ENCODE results near the gene SHTN1. TPM values are rescaled to one million over a fixed set of nuclear protein-coding genes. Genes with fewer than 3 reads are reported as not detected.
A peak's percentile ranks its signal among the peaks of the same experiment; 100 is the strongest.

The SHTN1 gene
- total and polyA plus RNA-seq, 2 donors (not counting 3 experiments of a cell fraction or from before 2014, with no cell fraction given) = 4.8 to 36.5 TPM

DNA sequence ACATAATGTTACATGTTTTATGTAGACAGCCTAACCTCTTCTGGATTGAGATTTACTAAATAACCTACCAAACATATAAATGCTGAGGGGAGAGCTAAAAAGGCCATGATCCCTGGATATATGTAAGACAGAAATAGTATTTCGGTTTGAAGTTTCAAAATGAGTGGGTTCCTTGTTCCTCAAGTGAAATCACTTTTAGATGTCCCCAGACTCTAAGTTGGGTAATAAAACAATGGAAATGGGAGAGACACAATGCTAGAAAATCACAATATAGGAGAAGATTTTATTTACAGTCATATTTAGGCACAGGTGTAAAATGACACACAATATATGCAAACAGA lies 56.5 kb downstream of the SHTN1 start:
- ChIA-PET POLR2A (no interaction called here), CTCF (interaction anchor here (1.0 to 2.6 kb wide), 7 partner anchors 17 to 62 kb away, joined by 3 to 20 read pairs (median 3); no protein-coding TSS in a partner anchor)
- dilution Hi-C loops (cut with MboI; ENCODE audit: extremely low pct_ligation_motif_present, low sequenced_read_pairs) (no loop called here), intact Hi-C loops (cut with micrococcal nuclease) (loop anchor here (1.0 to 5.0 kb wide), 4 partner anchors 26 to 219 kb away; partner anchors contain the start of genes ENO4 and VAX1)
- BruUV-seq (replicated peaks) = no TSS peak
- Histone ChIP-seq H3K9me1 (replicated peaks; ENCODE audit: control insufficient read depth, extremely low read depth, insufficient read depth, low read length) (no peaks in the 10 kb centered on the region), H3K79me2 (ENCODE audit: control insufficient read depth, insufficient read depth, low read length) (no peaks in the 10 kb centered on the region), H2AFZ (ENCODE audit: low read depth, low read length) (no peak overlapping the region), H3K36me3 (ENCODE audit: control insufficient read depth in 2 of 2, extremely low read depth in 1 of 2, insufficient read depth in 2 of 2, low read length in 2 of 2) (peaks cover 2 to 5% of the 10 kb centered on the region in 2 experiments), H3K9ac (replicated peaks; ENCODE audit: extremely low read depth, insufficient read depth, low read length) (no peak overlapping the region), H3K27ac (ENCODE audit: insufficient read depth, low read depth, low read length) (peak overlapping the region; percentile 88), H3K4me2 (ENCODE audit: insufficient read depth, low read length) (peak overlapping the region; percentile 79), H3K27me3 (ENCODE audit: control insufficient read depth in 2 of 2, insufficient read depth in 2 of 2, low read length in 2 of 2) (no peaks in the 10 kb centered on the region), H3K9me3 (replicated peaks; ENCODE audit: control insufficient read depth, insufficient read depth, low read length) (no peaks in the 10 kb centered on the region), H3K4me3 (replicated peaks in 1 of 3; ENCODE audit: insufficient read depth in 1 of 3, low read depth in 1 of 3, low read length in 3 of 3) (no peak overlapping the region), H4K20me1 (replicated peaks; ENCODE audit: control insufficient read depth, extremely low read depth, insufficient read depth, low read length) (no peaks in the 10 kb centered on the region), H3K4me1 (ENCODE audit: control insufficient read depth, extremely low read depth, insufficient read depth, low read length) (peaks cover 23% of the 10 kb centered on the region)
- DNase-seq (ENCODE audit: low read depth, low spot score) = no peak
- no peak for TF ChIP-seq MYC (IDR thresholded peaks at IDR 0.05; ENCODE audit: low read depth, low read length)
- no peak for TF ChIP-seq FOS (IDR thresholded peaks at IDR 0.05; ENCODE audit: borderline replicate concordance, insufficient read depth, low read length)
- no peak for TF ChIP-seq POLR2A (IDR thresholded peaks at IDR 0.05; ENCODE audit: low read depth, low read length)
- TF ChIP-seq POLR2AphosphoS5 (IDR thresholded peaks at IDR 0.05; ENCODE audit: insufficient read depth, low read depth, low read length) = no peak
- TF ChIP-seq CTCF (IDR thresholded peaks at IDR 0.05; ENCODE audit: extremely low read depth in 1 of 2, insufficient read depth in 1 of 2, low read depth in 1 of 2, low read length in 2 of 2) = no peak
- FAIRE-seq = no peak
